Tibial nerve (tissue), 4 donors: ENCODE results near the gene PRSS12. TPM values are rescaled to one million over a fixed set of nuclear protein-coding genes. Genes with fewer than 3 reads are reported as not detected.

Experiments used
- DNase-seq, 2 donors: peaks; one replicate each; pipeline ENCODE4 v3.0.0-alpha.2; 2019; ENCODE audit warnings: low spot score in 2 of 2
- H3K27ac ChIP-seq, 4 donors: fragments of 200-600 bp; sonication (generic) in 3 of 4; one replicate each; pipeline ENCODE4 v1.5.1; 2017 to 2019; ENCODE audit warnings: mild to moderate bottlenecking in 1 of 4
- H3K27me3 ChIP-seq, 2 donors: fragments of 200-600 bp; sonication (generic) in 1 of 2; one replicate each; pipeline versions ENCODE4 v1.5.1 to v1.6.0; 2017 to 2019
- H3K36me3 ChIP-seq, 3 donors: fragments of 200-600 bp; sonication (generic); one replicate each; pipeline ENCODE4 v1.5.1; 2018 to 2019
- H3K4me1 ChIP-seq, 4 donors: fragments of 200-600 bp; sonication (generic) in 3 of 4; one replicate each; pipeline ENCODE4 v1.5.1; 2017 to 2019
- H3K4me3 ChIP-seq, 4 donors: fragments of 200-600 bp; sonication (generic) in 3 of 4; one replicate each; pipeline ENCODE4 v1.5.1; 2017 to 2019; ENCODE audit warnings: mild to moderate bottlenecking in 1 of 4, moderate library complexity in 1 of 4
- H3K9me3 ChIP-seq, 4 donors: fragments of 200-600 bp; sonication (generic) in 3 of 4; one replicate each; pipeline ENCODE4 v1.5.1; 2017 to 2019
- CTCF ChIP-seq, 5 experiments: fragments of 200-600 bp in 3 of 5; fragments of 450-650 bp in 2 of 5; sonication (generic) in 3 of 5; IDR thresholded peaks; one replicate each; pipeline ENCODE4 v1.5.1; 2016 to 2019; ENCODE audit warnings: antibody characterized with exemption in 5 of 5, mild to moderate bottlenecking in 3 of 5, moderate library complexity in 2 of 5
- EP300 ChIP-seq, 2 donors: sonication (generic); formaldehyde crosslinking; IDR thresholded peaks; one replicate each; pipeline ENCODE4 v1.6.1; 2017; ENCODE audit warnings: antibody characterized with exemption in 2 of 2, mild to moderate bottlenecking in 1 of 2
- POLR2A ChIP-seq, 2 donors: fragments of 450-650 bp; IDR thresholded peaks; one replicate each; pipeline ENCODE4 v1.6.1; 2017; ENCODE audit warnings: antibody characterized with exemption in 2 of 2, mild to moderate bottlenecking in 2 of 2, moderate library complexity in 2 of 2
- WGBS, 2 donors: methylation state at CpG; one replicate each; pipeline ENCODE4 v1.1.5; 2018; 5-methylcytosine and 5-hydroxymethylcytosine counted together
- total RNA-seq, 4 donors: library from RNA; depleted of rRNA; stranded (reverse); fragments of >200 nt; gene quantifications; one replicate each; pipeline ENCODE4 v1.1.0, GENCODE V29; 2016

PRSS12 gene
- total RNA-seq, 4 donors from 2014 or later = under 0.01 to 0.90 (median 0.21) TPM; not detected in 1

GRCh38 chr4:118367872-118368271 lies 15.1 kb upstream of the PRSS12 start:
- no peak overlapping the region for H3K4me3 ChIP-seq
- TF ChIP-seq EP300 (IDR thresholded peaks at IDR 0.05) (no peak), CTCF (IDR thresholded peaks at IDR 0.05) (no peak), POLR2A (IDR thresholded peaks at IDR 0.05) (no peak)
- H3K36me3 ChIP-seq = no peaks in the 10 kb centered on the region
- H3K27ac ChIP-seq = no peak overlapping the region
- 63 to 69% methylated on average over 2 of the region's 2 CpGs for WGBS, 2 donors
- no peak for DNase-seq
- H3K9me3 ChIP-seq = peaks cover 0 to 5% (median 0%) of the 10 kb centered on the region in 4 donors
- H3K4me1 ChIP-seq = no peaks in the 10 kb centered on the region
- no peaks in the 10 kb centered on the region for H3K27me3 ChIP-seq

GRCh38 chr4:118367361-118367760 lies 14.6 kb upstream of the PRSS12 start:
- DNase-seq = no peak
- no peaks in the 10 kb centered on the region for H3K36me3 ChIP-seq
- no peaks in the 10 kb centered on the region for H3K4me1 ChIP-seq
- no peaks in the 10 kb centered on the region for H3K27me3 ChIP-seq
- H3K9me3 ChIP-seq = peaks cover 0 to 5% (median 0%) of the 10 kb centered on the region in 4 donors
- no peak overlapping the region for H3K27ac ChIP-seq
- 94 to 96% methylated on average over 3 of the region's 3 CpGs for WGBS, 2 donors
- TF ChIP-seq POLR2A (IDR thresholded peaks at IDR 0.05) (no peak), EP300 (IDR thresholded peaks at IDR 0.05) (no peak)
- H3K4me3 ChIP-seq = no peak overlapping the region

GRCh38 chr4:118363166-118363565 lies 10.4 kb upstream of the PRSS12 start:
- WGBS, 2 donors = 45 to 48% methylated on average over 3 of the region's 3 CpGs
- H3K4me1 ChIP-seq = no peaks in the 10 kb centered on the region
- H3K36me3 ChIP-seq = no peaks in the 10 kb centered on the region
- H3K27me3 ChIP-seq = no peaks in the 10 kb centered on the region
- DNase-seq = no peak
- H3K4me3 ChIP-seq = no peak overlapping the region
- no peaks in the 10 kb centered on the region for H3K9me3 ChIP-seq
- H3K27ac ChIP-seq = no peak overlapping the region
- TF ChIP-seq CTCF (IDR thresholded peaks at IDR 0.05) (no peak), POLR2A (IDR thresholded peaks at IDR 0.05) (no peak), EP300 (IDR thresholded peaks at IDR 0.05) (no peak)

- DNase-seq = no peak
- TF ChIP-seq CTCF (IDR thresholded peaks at IDR 0.05) (no peak), POLR2A (IDR thresholded peaks at IDR 0.05) (no peak)
- Histone ChIP-seq H3K36me3 (no peaks in the 10 kb centered on the region), H3K27ac (no peak overlapping the region), H3K4me1 (no peaks in the 10 kb centered on the region), H3K27me3 (peaks cover 0 to 12% of the 10 kb centered on the region in 2 donors), H3K4me3 (no peak overlapping the region), H3K9me3 (no peaks in the 10 kb centered on the region)
Measured at GRCh38 chr4:118361192-118361591, 8.4 kb upstream of the PRSS12 start.

GRCh38 chr4:118360106-118360505 lies 7.3 kb upstream of the PRSS12 start:
- Histone ChIP-seq H3K4me3 (no peak overlapping the region), H3K4me1 (no peaks in the 10 kb centered on the region), H3K27ac (no peak overlapping the region), H3K27me3 (peaks cover 0 to 22% of the 10 kb centered on the region in 2 donors), H3K36me3 (no peaks in the 10 kb centered on the region), H3K9me3 (no peaks in the 10 kb centered on the region)
- no peak for TF ChIP-seq EP300 (IDR thresholded peaks at IDR 0.05)
- no peak for TF ChIP-seq POLR2A (IDR thresholded peaks at IDR 0.05)
- no peak for DNase-seq
- 82 to 91% methylated on average over 3 of the region's 3 CpGs for WGBS, 2 donors

- Histone ChIP-seq H3K9me3 (no peaks in the 10 kb centered on the region), H3K36me3 (no peaks in the 10 kb centered on the region), H3K27ac (no peak overlapping the region), H3K4me3 (no peak overlapping the region), H3K4me1 (peaks cover 0 to 10% (median 8%) of the 10 kb centered on the region in 4 donors), H3K27me3 (peaks cover 0 to 43% of the 10 kb centered on the region in 2 donors)
- TF ChIP-seq POLR2A (IDR thresholded peaks at IDR 0.05) (no peak), CTCF (IDR thresholded peaks at IDR 0.05) (no peak), EP300 (IDR thresholded peaks at IDR 0.05) (no peak)
- 39 to 48% methylated on average over 2 of the region's 2 CpGs for WGBS, 2 donors
- DNase-seq = no peak
Measured at GRCh38 chr4:118357601-118358000, 4.8 kb upstream of the PRSS12 start.
